NCI-H2196 (cell line): ENCODE data around the gene GNA12.

Source experiments
- DNase-seq: peaks from one replicate; lab custom pipeline; 2025; ENCODE audit not compliant: unreplicated experiment; lab: John Stamatoyannopoulos, UW

GNA12 gene

GRCh38 chr7:2840458-2840857 lies 3.6 kb downstream of the GNA12 start:
- DNase-seq, result no peak

DNA sequence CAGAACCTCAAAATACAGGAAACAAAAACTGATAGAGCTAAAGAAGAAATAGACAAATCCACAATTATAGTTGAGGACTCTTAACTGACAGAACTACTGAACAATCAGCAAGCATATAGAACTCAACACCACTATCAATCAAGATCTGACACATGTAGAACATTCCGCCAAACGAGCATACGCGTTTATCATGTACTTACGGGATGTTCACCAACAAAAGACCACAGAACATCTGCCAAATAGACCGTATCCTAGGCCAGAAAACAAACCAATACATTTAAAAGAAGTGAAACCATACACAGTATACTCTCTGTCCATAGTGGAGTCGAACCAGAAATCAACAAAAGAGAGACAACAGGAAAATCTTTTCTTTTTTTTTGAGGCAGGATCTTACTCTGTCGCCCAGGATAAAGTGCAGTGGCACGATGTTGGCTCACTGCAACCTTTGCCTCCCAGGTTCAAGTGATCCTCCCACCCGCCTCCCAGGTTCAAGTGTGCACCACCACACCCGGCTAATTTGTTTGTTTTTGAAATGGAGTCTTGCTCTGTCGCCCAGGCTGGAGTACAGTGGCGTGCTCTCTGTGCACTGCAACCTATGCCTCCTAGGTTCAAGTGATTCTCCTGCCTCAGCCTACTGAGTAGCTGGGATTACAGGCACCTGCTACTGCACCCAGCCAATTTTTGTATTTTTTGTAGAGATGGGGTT lies 5.1 kb downstream of the GNA12 start:
- no peak for DNase-seq

- DNase-seq, result no peak
These were observed 5.7 kb downstream of the GNA12 start for GRCh38 chr7:2838451-2838850.

GRCh38 chr7:2837496-2837895 lies 6.6 kb downstream of the GNA12 start:
- DNase-seq, result no peak

- DNase-seq, result no peak
These were observed 9.2 kb downstream of the GNA12 start for GRCh38 chr7:2834748-2835441.

DNA sequence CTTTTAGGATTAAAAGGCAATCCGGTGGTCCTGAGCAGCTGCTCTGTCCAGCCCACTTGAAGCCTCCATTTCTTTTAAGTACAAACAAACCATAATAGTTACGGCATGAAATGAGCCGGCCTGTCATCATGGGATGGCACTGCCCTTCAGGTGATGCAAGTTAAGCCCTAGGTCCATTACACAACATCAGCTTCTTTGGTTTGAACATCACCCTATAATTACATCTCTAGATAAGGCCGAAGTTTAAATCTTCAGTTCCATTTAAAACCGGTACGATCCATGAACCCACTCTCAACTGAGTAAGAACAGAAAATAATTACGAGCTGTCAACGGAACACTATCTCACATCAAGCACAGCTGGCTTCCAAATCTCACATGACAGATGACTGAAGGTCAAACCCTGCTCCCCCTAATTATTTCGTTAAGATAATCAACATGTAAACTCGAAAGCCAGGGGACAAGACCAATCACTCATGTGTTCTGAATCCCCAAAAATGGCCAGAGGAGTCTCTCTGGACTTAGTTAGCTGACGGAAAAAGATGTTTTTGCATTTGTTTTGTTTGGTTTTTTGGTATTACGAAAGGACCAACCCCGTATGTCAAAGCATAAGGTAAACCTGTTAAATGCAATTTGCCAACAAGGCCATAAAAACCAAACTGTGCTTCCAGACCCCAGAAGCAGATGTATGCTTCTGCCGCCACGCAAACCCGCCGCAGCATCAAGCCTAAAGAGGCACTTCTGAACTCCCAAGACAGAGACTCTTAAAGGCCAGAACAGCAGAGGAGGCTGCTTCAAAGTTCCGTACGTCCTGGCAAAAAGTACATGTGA lies 10.8 kb downstream of the GNA12 start:
- DNase-seq, result no peak

DNA sequence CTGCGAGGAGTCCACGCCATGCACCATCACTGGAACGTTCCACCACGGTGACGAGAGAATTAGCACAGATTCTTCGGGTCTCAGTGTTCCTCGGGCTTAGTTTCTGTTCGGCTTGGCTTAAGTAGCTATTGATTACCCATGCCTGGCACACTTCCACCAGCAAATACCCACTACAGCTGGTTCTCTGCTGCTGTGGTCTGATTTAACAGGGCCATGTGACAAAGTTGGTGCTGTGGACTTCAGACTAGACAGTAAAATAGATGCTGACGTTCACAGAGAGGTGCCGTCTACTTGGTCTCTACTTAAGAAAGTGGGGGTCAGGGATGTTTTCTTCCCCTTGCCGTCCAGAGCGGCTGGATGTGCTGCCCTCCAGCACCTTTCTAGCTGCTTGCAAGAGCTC lies 11.6 kb downstream of the GNA12 start:
- DNase-seq, result no peak

- no peak for DNase-seq
These were observed 13.3 kb downstream of the GNA12 start for GRCh38 chr7:2830609-2831376.

- no peak for DNase-seq
These were observed 15.1 kb downstream of the GNA12 start for GRCh38 chr7:2829040-2829439.

- DNase-seq, result no peak
These were observed 17.3 kb downstream of the GNA12 start for GRCh38 chr7:2826771-2827170.

DNA sequence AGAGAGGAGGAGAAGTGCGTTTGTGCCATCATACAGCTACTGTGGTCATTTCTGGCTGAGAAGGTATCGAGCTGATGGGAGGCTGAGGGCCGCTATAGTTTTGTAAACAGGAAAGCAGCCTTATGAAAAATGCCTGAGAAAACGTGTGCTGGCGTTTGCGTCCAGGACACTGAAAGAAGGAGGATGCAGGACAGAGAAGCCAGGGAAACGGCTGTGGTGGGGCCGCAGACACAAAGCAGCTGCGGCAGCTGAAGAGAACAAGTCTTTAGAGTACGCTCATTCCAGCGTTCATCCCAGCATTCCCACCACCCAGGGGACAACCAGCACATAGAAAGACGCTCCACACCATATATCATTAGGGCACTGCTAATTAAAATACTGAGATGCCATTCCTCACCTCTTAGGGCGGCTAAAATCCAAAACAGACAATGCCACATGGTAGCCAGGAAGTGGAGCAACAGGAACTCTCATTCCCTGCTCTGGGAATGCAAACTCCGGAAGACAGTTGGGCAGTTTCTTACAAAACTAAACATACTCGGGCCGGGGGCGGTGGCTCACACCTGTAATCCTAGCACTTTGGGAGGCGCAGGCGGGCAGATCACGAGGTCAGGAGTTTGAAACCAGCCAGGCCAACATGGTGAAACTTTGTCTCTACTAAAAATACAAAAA lies 18.4 kb downstream of the GNA12 start:
- DNase-seq, result no peak

DNA sequence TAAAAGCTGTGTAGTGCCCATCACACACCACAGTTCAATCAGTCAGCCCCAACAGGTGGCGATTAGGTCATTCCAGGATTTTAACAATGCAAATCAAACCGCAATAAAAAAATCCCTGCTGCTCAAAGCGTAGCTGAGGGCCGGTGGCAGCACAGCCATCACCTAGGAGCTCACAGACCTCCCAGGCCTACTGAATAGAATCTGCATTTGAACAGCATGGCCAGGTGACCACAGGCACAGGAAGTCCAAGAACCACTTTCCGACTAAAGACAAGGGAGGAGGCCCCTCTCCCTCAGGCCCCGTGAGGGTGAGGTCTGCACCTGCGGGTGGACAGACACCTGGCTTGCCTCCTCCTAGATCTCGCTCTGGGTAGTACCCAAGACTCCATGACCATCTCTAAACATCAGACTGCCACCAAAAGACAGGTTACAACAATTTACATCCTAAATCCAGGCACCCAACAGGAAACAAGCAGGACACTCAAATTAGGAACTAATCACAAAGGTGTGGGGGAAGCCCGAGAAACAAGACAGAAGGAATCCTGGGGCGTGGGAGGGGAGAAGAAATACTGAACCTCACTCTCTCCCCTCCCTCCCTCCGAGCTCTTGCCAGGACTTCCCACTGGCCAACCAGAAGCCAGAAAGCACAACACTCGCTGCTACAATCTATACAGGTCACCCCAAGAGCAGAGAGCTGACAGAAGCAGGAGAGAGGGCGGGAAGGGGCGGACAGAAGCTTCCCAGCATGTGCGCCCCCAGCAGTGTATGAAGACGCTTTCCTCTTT lies 19.2 kb downstream of the GNA12 start:
- DNase-seq, result no peak

DNA sequence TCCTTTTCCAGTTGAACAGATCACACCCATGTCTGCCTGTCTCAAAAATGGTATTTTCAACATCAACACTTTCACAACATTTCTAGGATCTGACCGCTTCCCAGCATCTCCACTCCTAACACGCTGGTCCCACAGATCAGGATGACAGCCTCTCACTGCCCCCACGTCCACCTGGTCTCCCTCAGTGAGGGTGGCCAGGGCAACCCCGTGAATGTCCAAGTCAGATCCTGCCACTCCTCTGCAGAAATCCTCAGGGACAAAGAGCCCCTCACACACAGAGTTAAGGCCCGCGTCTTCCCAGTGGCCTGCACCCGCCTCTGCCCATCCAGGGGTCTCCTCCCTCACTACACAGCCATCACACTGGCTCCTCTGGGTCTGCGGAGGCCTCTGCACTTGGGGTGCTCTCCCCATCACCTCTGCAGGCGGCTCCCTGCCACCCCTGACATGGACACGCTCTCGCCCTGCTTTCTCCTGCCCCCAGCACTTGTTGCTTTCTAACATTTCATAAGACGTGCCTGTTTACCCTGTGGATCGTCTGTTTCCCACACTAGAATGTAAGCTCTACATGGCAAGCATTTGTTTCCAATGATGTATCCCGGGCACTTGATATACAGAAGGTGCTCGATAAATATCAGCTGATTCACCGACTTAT lies 20.0 kb downstream of the GNA12 start:
- DNase-seq, result no peak

GRCh38 chr7:2823130-2823529 lies 21.0 kb downstream of the GNA12 start:
- no peak for DNase-seq

- DNase-seq, result no peak
These were observed 22.1 kb downstream of the GNA12 start for GRCh38 chr7:2821842-2822507.

GRCh38 chr7:2821161-2821841 lies 22.8 kb downstream of the GNA12 start:
- DNase-seq, result no peak

DNA sequence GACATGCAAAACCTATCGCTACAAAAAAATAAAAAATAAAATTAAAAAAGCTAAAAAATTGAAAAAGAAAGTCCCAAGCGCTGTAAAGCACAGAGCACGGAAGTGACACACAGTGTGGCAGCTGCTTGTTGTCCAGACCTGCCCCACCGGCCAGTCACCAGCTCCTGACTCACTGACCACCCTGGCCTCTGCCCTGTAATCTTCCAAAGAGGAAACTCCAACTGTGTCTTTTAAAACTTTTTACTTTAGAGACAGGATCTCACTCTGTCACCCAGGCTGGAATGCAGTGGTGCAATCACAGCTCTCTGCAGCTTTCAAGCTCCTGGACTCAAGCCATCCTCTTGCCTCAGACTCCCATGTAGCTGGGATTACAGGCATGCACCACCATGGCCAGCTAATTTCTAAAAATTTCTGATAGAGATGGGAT lies 23.6 kb downstream of the GNA12 start:
- DNase-seq, result no peak

DNA sequence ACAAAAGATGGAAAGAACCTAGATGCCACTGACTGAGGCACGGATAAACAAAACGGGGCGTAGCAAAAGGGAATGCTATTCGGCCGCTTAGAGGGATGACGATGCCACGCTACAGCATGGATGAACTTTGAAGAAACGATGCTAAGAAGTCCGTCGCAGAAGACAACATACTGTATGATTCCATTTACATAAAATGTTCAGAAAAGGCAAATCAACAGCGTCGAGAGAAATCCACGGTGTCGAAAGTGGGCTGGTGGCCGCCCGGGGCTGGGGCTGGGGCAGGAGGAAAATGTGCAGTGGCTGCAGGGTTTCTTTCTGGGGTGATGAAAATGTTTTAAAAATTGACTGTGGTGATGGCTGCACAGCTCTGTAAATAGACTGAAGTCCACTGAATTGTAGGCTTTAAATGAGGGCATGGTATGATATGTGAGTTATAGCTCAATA lies 24.1 kb downstream of the GNA12 start:
- DNase-seq, result no peak
